HepG2 (cell line): ENCODE results near the gene CACNA1I. TPM values are rescaled to one million over a fixed set of nuclear protein-coding genes. Genes with fewer than 3 reads are reported as not detected.
A peak's percentile ranks its signal among the peaks of the same experiment; 100 is the strongest.

ENCODE experiments used
- AHDC1 ChIP-seq: sonication (generic); formaldehyde crosslinking; IDR thresholded peaks from 2 replicates; pipeline ENCODE4 v1.5.1; 2020; ENCODE audit warnings: mild to moderate bottlenecking, missing genetic modification reagents, borderline replicate concordance
- FOXC1 ChIP-seq: sonication (generic); formaldehyde crosslinking; IDR thresholded peaks from 2 replicates; pipeline ENCODE4 v1.8.0; 2022; ENCODE audit warnings: mild to moderate bottlenecking, missing genetic modification reagents, borderline replicate concordance
- GPBP1L1 ChIP-seq: sonication (generic); formaldehyde crosslinking; IDR thresholded peaks from 2 replicates; pipeline ENCODE4 v1.5.0; 2020; ENCODE audit warnings: mild to moderate bottlenecking, missing genetic modification reagents
- RCOR2 ChIP-seq: IDR thresholded peaks from 2 replicates; pipeline ENCODE4 v1.6.1; 2016; ENCODE audit warnings: missing biosample characterization, missing genetic modification reagents
- SP140L ChIP-seq: sonication (generic); formaldehyde crosslinking; IDR thresholded peaks from 2 replicates; pipeline ENCODE4 v1.4.0; 2020; ENCODE audit warnings: missing genetic modification reagents, borderline replicate concordance
- STAG1 ChIP-seq: sonication (generic); formaldehyde crosslinking; IDR thresholded peaks from 2 replicates; pipeline ENCODE4 v1.4.0; 2020; ENCODE audit warnings: missing genetic modification reagents
- TMF1 ChIP-seq: sonication (generic); formaldehyde crosslinking; IDR thresholded peaks from 2 replicates; pipeline ENCODE4 v1.8.1; 2022; ENCODE audit warnings: low read depth, missing genetic modification reagents
- U2AF2 ChIP-seq: fragments of 200-400 bp; formaldehyde crosslinking; IDR thresholded peaks from 2 replicates; pipeline ENCODE4 v1.6.1; 2017; ENCODE audit warnings: low read depth, mild to moderate bottlenecking, low read length
- WIZ ChIP-seq: sonication (generic); formaldehyde crosslinking; IDR thresholded peaks from 2 replicates; pipeline ENCODE4 v1.5.1; 2020; ENCODE audit warnings: mild to moderate bottlenecking, missing genetic modification reagents
- ZBTB14 ChIP-seq: sonication (generic); formaldehyde crosslinking; IDR thresholded peaks from 2 replicates; pipeline ENCODE4 v1.4.0; 2020; ENCODE audit warnings: missing genetic modification reagents
- ZBTB26 ChIP-seq: IDR thresholded peaks from 2 replicates; pipeline ENCODE4 v1.6.1; 2016; ENCODE audit warnings: missing compliant biosample characterization, missing genetic modification reagents, borderline replicate concordance
- ZFP1 ChIP-seq: IDR thresholded peaks from 2 replicates; pipeline ENCODE4 v1.6.1; 2016
- ZNF180 ChIP-seq: sonication (generic); formaldehyde crosslinking; IDR thresholded peaks from 2 replicates; pipeline ENCODE4 v1.4.0; 2020; ENCODE audit warnings: low read depth, missing genetic modification reagents, borderline replicate concordance
- ZNF703 ChIP-seq: sonication (generic); formaldehyde crosslinking; IDR thresholded peaks from 2 replicates; pipeline ENCODE4 v1.5.1; 2020; ENCODE audit warnings: missing genetic modification reagents, mild to moderate bottlenecking, moderate library complexity, borderline replicate concordance
- ZNF878 ChIP-seq: sonication (generic); formaldehyde crosslinking; IDR thresholded peaks from 2 replicates; pipeline ENCODE4 v1.8.1; 2023; ENCODE audit warnings: mild to moderate bottlenecking, missing genetic modification reagents, moderate library complexity
- ZNF879 ChIP-seq: sonication (generic); formaldehyde crosslinking; IDR thresholded peaks from 2 replicates; pipeline ENCODE4 v1.8.1; 2023; ENCODE audit warnings: missing genetic modification reagents
- polyA plus RNA-seq, 8 experiments: library from polyadenylated mRNA; depleted of rRNA in 3 of 8; stranded (reverse) in 7 of 8; unstranded in 1 of 8; fragments of >200 nt; fragmentation: Illumina TruSeq in 4 of 8; extraction: Trizol in 4 of 8; gene quantifications; 2 replicates each; pipeline versions ENCODE4 v1.2.1 to v1.2.3, GENCODE V29; 2011 to 2016; ENCODE audit warnings: low read depth in 4 of 8, missing spikeins in 1 of 8, mixed read lengths in 1 of 8; ENCODE audit not compliant: insufficient read depth in 1 of 8
- total RNA-seq, 5 experiments: library from RNA; depleted of rRNA; stranded (reverse); fragments of >200 nt; fragmentation: Illumina TruSeq; extraction: Trizol; gene quantifications; 2 replicates each; pipeline ENCODE4 v1.2.3, GENCODE V29; 2016; ENCODE audit warnings: low read depth in 1 of 5

The CACNA1I gene
- total and polyA plus RNA-seq, 2 of the 13 experiments (the other 11 are each of a cell fraction or from before 2014, with no cell fraction given): not detected

GRCh38 chr22:39545386-39546365, 24.9 kb upstream of the CACNA1I start (continued):
- no peak for TF ChIP-seq STAG1 (CRISPR knock-in tag)
- TF ChIP-seq ZBTB14 (CRISPR knock-in tag): no peak
- TF ChIP-seq GPBP1L1 (CRISPR knock-in tag): no peak
- TF ChIP-seq ZBTB26 (CRISPR knock-in tag): peak; percentile 88
- TF ChIP-seq ZFP1: no peak
- no peak for TF ChIP-seq RCOR2
- peak; percentile 99 for TF ChIP-seq WIZ (CRISPR knock-in tag)
- TF ChIP-seq ZNF180 (CRISPR knock-in tag): no peak; the same call in 1 of the 2 replicates
- TF ChIP-seq ZNF703: no peak
- TF ChIP-seq AHDC1 (CRISPR knock-in tag): no peak
- peak; percentile 92 for TF ChIP-seq TMF1 (CRISPR knock-in tag)
- TF ChIP-seq SP140L (CRISPR knock-in tag): peak; percentile 87; the same call in 1 of the 2 replicates
- TF ChIP-seq U2AF2: no peak
- TF ChIP-seq ZNF879: peak; percentile 83; the same call in 1 of the 2 replicates
- 0 out of 2 replicates have a peak, but pooled peaks have one; percentile 64 for TF ChIP-seq ZNF878 (CRISPR knock-in tag)
- TF ChIP-seq FOXC1 (CRISPR knock-in tag): peak; percentile 76; the same call in 1 of the 2 replicates
